Cerebellar nuclear complex (tissue), 1 donor: ENCODE results near the gene TTLL8.
"Not testable (repeated sequence)": the region's sequence is repeated elsewhere in the genome, so short reads cannot be mapped to it uniquely, and the experiment has no call there.

Source experiments
- DNase-seq, 2 experiments: peaks; one replicate each; lab custom pipeline; 2025; lab: John Stamatoyannopoulos, UW

The TTLL8 gene

GRCh38 chr22:50001388-50002231 lies 56.5 kb downstream of the TTLL8 start:
- no peak for DNase-seq

- DNase-seq, result no peak
Observed at GRCh38 chr22:50000587-50001387, 57.3 kb downstream of the TTLL8 start.

DNA sequence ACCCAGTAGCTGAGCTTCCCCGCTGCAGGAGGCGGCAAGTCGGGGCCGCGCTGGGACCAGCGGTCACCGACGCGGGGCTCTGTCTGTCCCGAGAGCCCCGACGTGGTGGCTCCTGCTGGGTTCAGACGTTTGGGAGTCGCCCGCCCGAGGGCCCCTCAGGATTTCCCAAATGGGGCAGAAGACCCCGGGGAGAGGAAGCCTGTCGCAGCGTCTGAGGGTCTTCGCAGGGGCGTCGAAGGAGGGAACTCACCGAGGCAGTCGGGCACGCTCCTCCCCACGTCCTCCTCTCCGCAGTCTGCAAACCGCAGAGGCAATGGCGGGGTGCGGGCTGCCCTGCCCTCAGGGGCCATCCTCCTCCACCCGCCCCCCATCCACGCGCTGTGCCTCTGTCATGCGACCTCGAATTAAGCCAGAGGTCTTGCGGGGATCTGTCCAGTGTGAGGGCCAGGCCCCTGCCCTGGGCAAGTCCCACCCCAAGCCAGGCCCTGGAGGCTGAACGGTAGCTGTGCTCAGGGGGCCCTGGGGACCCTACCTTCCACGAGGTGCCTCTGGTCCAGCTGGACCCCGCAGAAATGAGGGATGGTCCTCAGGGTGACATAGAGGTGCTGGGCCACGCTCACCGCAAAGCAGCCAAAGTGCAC lies 58.0 kb downstream of the TTLL8 start:
- no peak for DNase-seq

- no peak for DNase-seq
Observed at GRCh38 chr22:49999063-49999945, 58.8 kb downstream of the TTLL8 start.

- DNase-seq, result no peak
Observed at GRCh38 chr22:49998718-49999062, 59.4 kb downstream of the TTLL8 start.

DNA sequence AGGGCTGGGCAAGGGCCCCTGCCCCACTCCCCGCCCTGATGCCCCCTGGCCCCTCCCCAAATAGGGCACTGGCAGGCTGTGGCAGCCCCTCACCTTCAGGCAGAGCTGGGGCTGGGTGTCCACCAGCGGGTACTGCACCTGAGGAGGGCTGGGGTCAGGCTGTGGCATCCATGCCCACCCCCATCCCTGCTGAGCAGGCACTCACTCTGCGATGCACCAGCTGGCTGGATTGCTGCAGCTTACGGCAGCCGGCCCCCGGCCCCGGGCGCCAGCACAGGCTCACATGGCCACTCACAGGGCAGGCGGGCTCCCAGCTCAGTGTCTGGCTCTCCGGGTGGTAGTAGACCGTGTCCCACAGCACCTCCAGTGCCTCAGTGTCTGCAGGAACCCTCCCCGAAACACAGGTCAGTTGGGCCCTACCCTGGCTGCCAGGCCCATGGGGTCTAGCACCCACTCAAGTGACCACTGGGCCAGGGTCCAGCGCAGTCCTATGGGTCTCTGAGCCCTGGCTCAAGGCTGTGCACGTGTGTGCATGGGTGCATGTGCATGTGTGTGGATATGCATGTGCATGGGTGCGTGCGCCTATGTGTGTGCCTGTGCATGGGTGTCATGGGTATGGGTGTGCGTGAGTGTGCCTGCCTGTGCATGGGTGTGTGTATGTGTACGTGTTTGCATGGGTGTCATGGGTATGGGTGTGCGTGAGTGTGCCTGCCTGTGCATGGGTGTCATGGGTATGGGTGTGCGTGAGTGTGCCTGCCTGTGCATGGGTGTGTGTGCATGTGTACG lies 60.0 kb downstream of the TTLL8 start:
- DNase-seq, result no peak

GRCh38 chr22:49997251-49997599 lies 60.9 kb downstream of the TTLL8 start:
- no peak for DNase-seq

GRCh38 chr22:49996518-49997250 lies 61.4 kb downstream of the TTLL8 start:
- no peak for DNase-seq

DNA sequence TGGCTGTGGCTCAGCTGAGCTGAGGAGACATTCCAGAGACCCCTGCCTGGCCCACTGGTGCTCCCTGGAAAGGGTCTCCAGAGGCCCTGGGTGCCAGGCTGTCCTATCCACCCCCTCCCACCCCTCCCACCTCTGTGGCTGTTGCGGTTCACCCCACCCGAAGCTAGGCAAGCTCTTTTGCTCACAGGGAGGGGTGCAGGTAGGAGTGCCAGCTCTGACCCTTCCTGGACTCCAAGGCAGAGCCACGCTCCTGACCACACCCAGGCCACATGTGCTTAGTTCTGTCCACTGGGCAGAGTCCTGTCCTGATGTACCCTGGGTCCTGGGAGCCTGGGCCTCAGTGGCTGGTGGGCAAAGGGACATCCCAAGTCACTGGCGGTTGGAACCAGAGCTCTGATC lies 62.0 kb downstream of the TTLL8 start:
- no peak for DNase-seq

GRCh38 chr22:49995361-49996118 lies 62.6 kb downstream of the TTLL8 start:
- no peak for DNase-seq

- DNase-seq, result no peak
Observed at GRCh38 chr22:49995041-49995360, 63.1 kb downstream of the TTLL8 start.

GRCh38 chr22:49994361-49995040 lies 63.6 kb downstream of the TTLL8 start:
- DNase-seq, result no peak

- no peak for DNase-seq
Observed at GRCh38 chr22:49993649-49994360, 64.3 kb downstream of the TTLL8 start.

- DNase-seq, result no peak
Observed at GRCh38 chr22:49992921-49993648, 65.0 kb downstream of the TTLL8 start.

- DNase-seq, result no peak
Observed at GRCh38 chr22:49991907-49992533, 66.1 kb downstream of the TTLL8 start.

- no peak for DNase-seq
Observed at GRCh38 chr22:49991167-49991566, 66.9 kb downstream of the TTLL8 start.

GRCh38 chr22:49989826-49990225 lies 68.3 kb downstream of the TTLL8 start:
- DNase-seq, result not testable (repeated sequence)
